ENCODE data around the gene C12orf42.

The C12orf42 gene

GRCh38 chr12:103333676-103334075 is 162.1 kb downstream of the C12orf42 start:
- no peak for DNase-seq (ENCODE audit: low read depth)

- no peak for DNase-seq (ENCODE audit: low read depth)
These were observed 164.1 kb downstream of the C12orf42 start for GRCh38 chr12:103331643-103332042.

GRCh38 chr12:103330672-103331071 is 165.1 kb downstream of the C12orf42 start:
- no peak for DNase-seq (ENCODE audit: low read depth)

- no peak for DNase-seq (ENCODE audit: low read depth)
These were observed 168.1 kb downstream of the C12orf42 start for GRCh38 chr12:103327676-103328075.

GRCh38 chr12:103326190-103326589 is 169.6 kb downstream of the C12orf42 start:
- DNase-seq (ENCODE audit: low read depth): no peak

GRCh38 chr12:103318566-103318965 is 177.2 kb downstream of the C12orf42 start:
- no peak for DNase-seq (ENCODE audit: low read depth)

GRCh38 chr12:103317220-103317619 is 178.5 kb downstream of the C12orf42 start:
- no peak for DNase-seq (ENCODE audit: low read depth)

GRCh38 chr12:103314786-103315185 is 181.0 kb downstream of the C12orf42 start:
- DNase-seq (ENCODE audit: low read depth): no peak

GRCh38 chr12:103313894-103314293 is 181.9 kb downstream of the C12orf42 start:
- DNase-seq (ENCODE audit: low read depth): no peak

GRCh38 chr12:103312742-103313354 is 182.9 kb downstream of the C12orf42 start:
- DNase-seq (ENCODE audit: low read depth): no peak

GRCh38 chr12:103310546-103311270 is 185.1 kb downstream of the C12orf42 start:
- DNase-seq (ENCODE audit: low read depth): no peak

GRCh38 chr12:103308396-103308795 is 187.4 kb downstream of the C12orf42 start:
- no peak for DNase-seq (ENCODE audit: low read depth)

GRCh38 chr12:103303484-103303883 is 192.3 kb downstream of the C12orf42 start:
- DNase-seq (ENCODE audit: low read depth): no peak

GRCh38 chr12:103301642-103302591 is 193.9 kb downstream of the C12orf42 start:
- DNase-seq (ENCODE audit: low read depth): no peak

- DNase-seq (ENCODE audit: low read depth): no peak
These were observed 207.8 kb downstream of the C12orf42 start for GRCh38 chr12:103288016-103288415.

GRCh38 chr12:103282124-103282523 is 213.6 kb downstream of the C12orf42 start:
- DNase-seq (ENCODE audit: low read depth): no peak

- no peak for DNase-seq (ENCODE audit: low read depth)
These were observed 216.3 kb downstream of the C12orf42 start for GRCh38 chr12:103279444-103279843.

- no peak for DNase-seq (ENCODE audit: low read depth)
These were observed 217.4 kb downstream of the C12orf42 start for GRCh38 chr12:103278329-103278728.

- no peak for DNase-seq (ENCODE audit: low read depth)
These were observed 222.1 kb downstream of the C12orf42 start for GRCh38 chr12:103273645-103274044.

GRCh38 chr12:103272949-103273348 is 222.8 kb downstream of the C12orf42 start:
- DNase-seq (ENCODE audit: low read depth): no peak

GRCh38 chr12:103269946-103270345 is 225.8 kb downstream of the C12orf42 start:
- peak; percentile 13 for DNase-seq (ENCODE audit: low read depth)

GRCh38 chr12:103268831-103269514 is 226.8 kb downstream of the C12orf42 start:
- no peak for DNase-seq (ENCODE audit: low read depth)

Data from non-pigmented ciliary epithelial cell (primary cell).